ENCODE measurements around the gene LRRN3. TPM values are rescaled to one million over a fixed set of nuclear protein-coding genes. Genes with fewer than 3 reads are reported as not detected.
A peak's percentile ranks its signal among the peaks of the same experiment; 100 is the strongest.

LRRN3 gene
- total and polyA plus RNA-seq, 2 of the 8 experiments (the other 6 are each of a cell fraction or from before 2014, with no cell fraction given), result 0.20 to 0.32 TPM

DNA sequence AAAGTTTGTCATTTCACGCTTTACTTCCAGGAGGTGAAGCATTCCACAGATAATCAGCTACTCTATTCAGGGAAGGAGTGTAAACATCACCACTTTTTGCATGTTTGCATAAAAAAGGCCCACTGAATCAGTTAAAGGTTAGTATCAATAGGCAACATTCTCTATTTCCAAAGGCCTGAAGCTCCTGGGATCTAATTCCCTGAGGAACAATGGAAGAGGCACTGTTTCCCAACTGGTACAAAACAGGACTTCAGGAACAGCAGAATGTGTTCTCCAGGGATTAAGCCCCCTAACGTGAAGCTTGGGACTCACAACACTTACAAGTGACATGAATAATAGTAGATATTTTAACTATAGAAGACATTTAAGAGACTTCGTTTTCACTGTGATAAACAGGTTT, 6.1 kb downstream of the LRRN3 start:
- peaks cover 0 to 19% (median 8%) of the 10 kb centered on the region in 4 experiments; a peak in 5 of 7 replicates for H3K4me1 ChIP-seq (replicated peaks in 1 of 4; ENCODE audit: control insufficient read depth in 3 of 4, insufficient read depth in 4 of 4, low read length in 3 of 4)
- no peak overlapping the region for H3K14ac ChIP-seq (ENCODE audit: insufficient read length)
- peak overlapping the region in 1 of 2 experiments; percentile 47; a peak in 2 of 4 replicates for H3K4me2 ChIP-seq (ENCODE audit: insufficient read depth in 1 of 2, low read depth in 2 of 2, low read length in 2 of 2)
- H4K5ac ChIP-seq (ENCODE audit: insufficient read length, low read depth, low read length), result no peak overlapping the region
- WGBS, 2 experiments (ENCODE audit: extremely low coverage in 1 of 2, insufficient coverage in 1 of 2, insufficient read length in 1 of 2, insufficient replicate concordance in 2 of 2, low coverage in 1 of 2, low lambda C conversion rate in 2 of 2, missing lambda C conversion rate in 1 of 2), result 1% methylated on average over 3 of the region's 3 CpGs; no CpG with 5 or more reads in 1 of the 2 experiments
- H3K36me3 ChIP-seq (ENCODE audit: control insufficient read depth in 2 of 4, insufficient read depth in 4 of 4, low read length in 3 of 4), result no peaks in the 10 kb centered on the region
- H3K18ac ChIP-seq (ENCODE audit: extremely low read depth, low read length), result no peak overlapping the region
- H3K4ac ChIP-seq (replicated peaks; ENCODE audit: insufficient read length, low read depth, low read length), result no peak overlapping the region
- no peak overlapping the region for H2BK15ac ChIP-seq (ENCODE audit: low read length)
- H2BK20ac ChIP-seq (ENCODE audit: low read length), result no peak overlapping the region
- peak; percentile 86 for FAIRE-seq
- H3K23me2 ChIP-seq (ENCODE audit: low read depth, low read length), result no peaks in the 10 kb centered on the region
- H3K79me2 ChIP-seq (ENCODE audit: control insufficient read depth in 1 of 2, insufficient read depth in 2 of 2, low read length in 2 of 2), result no peaks in the 10 kb centered on the region
- H4K20me1 ChIP-seq (replicated peaks in 1 of 2; ENCODE audit: control insufficient read depth in 1 of 2, insufficient read depth in 2 of 2, low read length in 2 of 2), result no peaks in the 10 kb centered on the region
- CTCF ChIA-PET (ENCODE audit: partially characterized antibody), result interaction anchor here (0.7 to 1.4 kb wide), 7 partner anchors 10 to 809 kb away, joined by 3 to 5 read pairs (median 3); no protein-coding TSS in a partner anchor
- no peak overlapping the region for H3K23ac ChIP-seq (ENCODE audit: insufficient read length)
- H2BK12ac ChIP-seq (ENCODE audit: low read depth, low read length), result no peak overlapping the region
- no peak overlapping the region for H2AFZ ChIP-seq (ENCODE audit: low read length)
- no peak overlapping the region for H4K91ac ChIP-seq (replicated peaks; ENCODE audit: insufficient read length, low read length)
- no peaks in the 10 kb centered on the region for H3K9me3 ChIP-seq (ENCODE audit: insufficient read depth in 2 of 2, low read depth in 1 of 2, low read length in 1 of 2)
- no peak overlapping the region for H3K27ac ChIP-seq (ENCODE audit: low read depth, low read length)
- H3K79me1 ChIP-seq (ENCODE audit: low read depth, low read length), result no peaks in the 10 kb centered on the region
- peak in 1 of 2 experiments; percentile 50 for DNase-seq (ENCODE audit: low read depth in 1 of 2, low spot score in 2 of 2)
- POLR2A ChIA-PET (ENCODE audit: partially characterized antibody), result interaction anchor here (1.0 kb wide), 1 partner anchor 465 kb away, joined by 4 read pairs; the partner anchor contains the start of gene IMMP2L
- H4K8ac ChIP-seq (ENCODE audit: extremely low read depth, insufficient read depth, low read length), result no peak overlapping the region
- no peak overlapping the region for H3K9ac ChIP-seq (replicated peaks in 1 of 4; ENCODE audit: extremely low read depth in 1 of 4, low read depth in 3 of 4, low read length in 3 of 4)
- no peak overlapping the region for H3K56ac ChIP-seq (replicated peaks; ENCODE audit: insufficient read length, low read depth, low read length)
- no peak overlapping the region for H2BK5ac ChIP-seq (ENCODE audit: low read depth, low read length)
- peak overlapping the region in 1 of 4 experiments; percentile 41; a peak in 1 of 8 replicates for H3K4me3 ChIP-seq (ENCODE audit: extremely low read depth in 1 of 4, insufficient read depth in 2 of 4, low read depth in 3 of 4, low read length in 4 of 4)
- H3K27me3 ChIP-seq (replicated peaks in 1 of 4; ENCODE audit: control insufficient read depth in 3 of 4, extremely low read depth in 1 of 4, insufficient read depth in 3 of 4, low read length in 3 of 4), result no peaks in the 10 kb centered on the region
- no peak overlapping the region for H2AK5ac ChIP-seq (ENCODE audit: low read depth, low read length)
- no peak overlapping the region for H2BK120ac ChIP-seq (replicated peaks; ENCODE audit: low read depth, low read length)
- no peak for TF ChIP-seq SRF (IDR thresholded peaks at IDR 0.05; ENCODE audit: low read depth, low read length)
- TF ChIP-seq, protein P1, sequence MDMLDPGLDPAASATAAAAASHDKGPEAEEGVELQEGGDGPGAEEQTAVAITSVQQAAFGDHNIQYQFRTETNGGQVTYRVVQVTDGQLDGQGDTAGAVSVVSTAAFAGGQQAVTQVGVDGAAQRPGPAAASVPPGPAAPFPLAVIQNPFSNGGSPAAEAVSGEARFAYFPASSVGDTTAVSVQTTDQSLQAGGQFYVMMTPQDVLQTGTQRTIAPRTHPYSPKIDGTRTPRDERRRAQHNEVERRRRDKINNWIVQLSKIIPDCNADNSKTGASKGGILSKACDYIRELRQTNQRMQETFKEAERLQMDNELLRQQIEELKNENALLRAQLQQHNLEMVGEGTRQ (IDR thresholded peaks at IDR 0.05; ENCODE audit: low read length), result no peak
- no peak for TF ChIP-seq POLR2A (IDR thresholded peaks at IDR 0.05; ENCODE audit: control extremely low read depth in 1 of 2, low read depth in 2 of 2, low read length in 2 of 2)
- TF ChIP-seq CHD2 (IDR thresholded peaks at IDR 0.05; ENCODE audit: low read length), result 0 out of 2 replicates have a peak, but pooled peaks have one; percentile 47

Measured in H1 (cell line).